HepG2 (cell line): ENCODE results near the gene BCL7A. TPM values are rescaled to one million over a fixed set of nuclear protein-coding genes. Genes with fewer than 3 reads are reported as not detected.

Experiments used
- DPF2 ChIP-seq: sonication (generic); formaldehyde crosslinking; IDR thresholded peaks from 2 replicates; pipeline ENCODE4 v1.4.0; 2020; ENCODE audit warnings: mild to moderate bottlenecking, low read depth, missing genetic modification reagents, borderline replicate concordance
- KAT8 ChIP-seq: IDR thresholded peaks from 2 replicates; pipeline ENCODE4 v1.6.1; 2016; ENCODE audit warnings: missing genetic modification reagents, missing compliant biosample characterization
- MIXL1 ChIP-seq: IDR thresholded peaks from 2 replicates; pipeline ENCODE4 v1.6.1; 2016
- NCOA5 ChIP-seq: sonication (generic); formaldehyde crosslinking; IDR thresholded peaks from 2 replicates; pipeline ENCODE4 v1.4.0; 2020; ENCODE audit warnings: missing genetic modification reagents
- PITX1 ChIP-seq: sonication (generic); formaldehyde crosslinking; IDR thresholded peaks from 2 replicates; pipeline ENCODE4 v1.5.1; 2020; ENCODE audit warnings: mild to moderate bottlenecking, missing genetic modification reagents
- SKIL ChIP-seq: sonication (generic); formaldehyde crosslinking; IDR thresholded peaks from 2 replicates; pipeline ENCODE4 v1.8.0; 2022; ENCODE audit warnings: missing genetic modification reagents, mild to moderate bottlenecking, moderate library complexity, borderline replicate concordance
- ZBTB25 ChIP-seq: IDR thresholded peaks from 2 replicates; pipeline ENCODE4 v1.6.1; 2018; ENCODE audit warnings: missing genetic modification reagents
- ZNF263 ChIP-seq: sonication (generic); formaldehyde crosslinking; IDR thresholded peaks from 2 replicates; pipeline ENCODE4 v1.4.0; 2020; ENCODE audit warnings: missing genetic modification reagents
- ZNF318 ChIP-seq: sonication (generic); formaldehyde crosslinking; IDR thresholded peaks from 2 replicates; pipeline ENCODE4 v1.4.0; 2020; ENCODE audit warnings: mild to moderate bottlenecking, missing genetic modification reagents
- ZNF691 ChIP-seq: sonication (generic); formaldehyde crosslinking; IDR thresholded peaks from 2 replicates; pipeline ENCODE4 v1.4.0; 2020; ENCODE audit warnings: missing genetic modification reagents, low read depth, mild to moderate bottlenecking, borderline replicate concordance
- ZNF770 ChIP-seq: sonication (generic); formaldehyde crosslinking; IDR thresholded peaks from 2 replicates; pipeline ENCODE4 v1.5.0; 2020; ENCODE audit warnings: mild to moderate bottlenecking, missing genetic modification reagents
- polyA plus RNA-seq, 8 experiments: library from polyadenylated mRNA; depleted of rRNA in 3 of 8; stranded (reverse) in 7 of 8; unstranded in 1 of 8; fragments of >200 nt; fragmentation: Illumina TruSeq in 4 of 8; extraction: Trizol in 4 of 8; gene quantifications; 2 replicates each; pipeline versions ENCODE4 v1.2.1 to v1.2.3, GENCODE V29; 2011 to 2016; ENCODE audit warnings: low read depth in 4 of 8, missing spikeins in 1 of 8, mixed read lengths in 1 of 8; ENCODE audit not compliant: insufficient read depth in 1 of 8
- total RNA-seq, 5 experiments: library from RNA; depleted of rRNA; stranded (reverse); fragments of >200 nt; fragmentation: Illumina TruSeq; extraction: Trizol; gene quantifications; 2 replicates each; pipeline ENCODE4 v1.2.3, GENCODE V29; 2016; ENCODE audit warnings: low read depth in 1 of 5
- TF ChIP-seq, protein P1 (sequence below): sonication (generic); formaldehyde crosslinking; conservative IDR thresholded peaks from 2 replicates; pipeline ENCODE4 v1.5.0; 2020; ENCODE audit warnings: missing genetic modification reagents

BCL7A gene
- total and polyA plus RNA-seq, 2 of the 13 experiments (the other 11 are each of a cell fraction or from before 2014, with no cell fraction given) = 4.1 to 6.2 TPM

GRCh38 chr12:122079033-122079531 is 57.4 kb downstream of the BCL7A start (continued):
- TF ChIP-seq ZNF318 = peak; percentile 93; the same call in 1 of the 2 replicates
- 0 out of 2 replicates have a peak, but pooled peaks have one; percentile 42 for TF ChIP-seq KAT8 (CRISPR knock-in tag)
- 0 out of 2 replicates have a peak, but pooled peaks have one; percentile 5 for TF ChIP-seq ZNF770 (CRISPR knock-in tag)
- TF ChIP-seq ZBTB25 (CRISPR knock-in tag) = peak; percentile 61; the same call in 1 of the 2 replicates
- no peak for TF ChIP-seq DPF2
- peak; percentile 65 for TF ChIP-seq ZNF263 (CRISPR knock-in tag)
- 0 out of 2 replicates have a peak, but pooled peaks have one; percentile 50 for TF ChIP-seq ZNF691 (CRISPR knock-in tag)
- TF ChIP-seq SKIL (CRISPR knock-in tag) = peak; percentile 72
- peak; percentile 66; the same call in 1 of the 2 replicates for TF ChIP-seq MIXL1 (CRISPR knock-in tag)
- peak; percentile 46; the same call in 1 of the 2 replicates for TF ChIP-seq PITX1 (CRISPR knock-in tag)
- no peak for TF ChIP-seq NCOA5 (CRISPR knock-in tag)
- TF ChIP-seq, protein P1, sequence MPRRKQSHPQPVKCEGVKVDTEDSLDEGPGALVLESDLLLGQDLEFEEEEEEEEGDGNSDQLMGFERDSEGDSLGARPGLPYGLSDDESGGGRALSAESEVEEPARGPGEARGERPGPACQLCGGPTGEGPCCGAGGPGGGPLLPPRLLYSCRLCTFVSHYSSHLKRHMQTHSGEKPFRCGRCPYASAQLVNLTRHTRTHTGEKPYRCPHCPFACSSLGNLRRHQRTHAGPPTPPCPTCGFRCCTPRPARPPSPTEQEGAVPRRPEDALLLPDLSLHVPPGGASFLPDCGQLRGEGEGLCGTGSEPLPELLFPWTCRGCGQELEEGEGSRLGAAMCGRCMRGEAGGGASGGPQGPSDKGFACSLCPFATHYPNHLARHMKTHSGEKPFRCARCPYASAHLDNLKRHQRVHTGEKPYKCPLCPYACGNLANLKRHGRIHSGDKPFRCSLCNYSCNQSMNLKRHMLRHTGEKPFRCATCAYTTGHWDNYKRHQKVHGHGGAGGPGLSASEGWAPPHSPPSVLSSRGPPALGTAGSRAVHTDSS (CRISPR knock-in tag) = no peak
